IPS-20b (cell line): ENCODE measurements around the gene TDRD10.

Source experiments
- H3K27ac ChIP-seq: one replicate; pipeline ENCODE4 v1.5.1; 2013; ENCODE audit warnings: low read length
- H3K27me3 ChIP-seq: 2 replicates; pipeline ENCODE4 v1.6.1; 2013; ENCODE audit warnings: mild to moderate bottlenecking, low read length, inconsistent platforms; ENCODE audit not compliant: insufficient read depth
- H3K36me3 ChIP-seq: 2 replicates; pipeline ENCODE4 v1.6.1; 2013; ENCODE audit warnings: low read depth, mild to moderate bottlenecking, inconsistent platforms, low read length, moderate library complexity; ENCODE audit not compliant: insufficient read depth
- H3K4me1 ChIP-seq: 2 replicates; pipeline ENCODE4 v1.6.1; 2013; ENCODE audit warnings: mild to moderate bottlenecking, control low read depth, inconsistent platforms, low read length, moderate library complexity; ENCODE audit not compliant: insufficient read depth
- H3K4me3 ChIP-seq: 2 replicates; pipeline ENCODE4 v1.5.1; 2013; ENCODE audit warnings: mild to moderate bottlenecking, low read length, inconsistent platforms
- H3K9ac ChIP-seq: 2 replicates; pipeline ENCODE4 v1.6.1; 2013; ENCODE audit warnings: low read depth, mild to moderate bottlenecking, inconsistent platforms, low read length, moderate library complexity
- H3K9me3 ChIP-seq: 2 replicates; pipeline ENCODE4 v1.6.1; 2013; ENCODE audit warnings: mild to moderate bottlenecking, low read depth, low read length, inconsistent platforms; ENCODE audit not compliant: insufficient read depth

TDRD10 gene

GRCh38 chr1:154502066-154502743 lies at the start of gene TDRD10, which contains the start of gene SHE:
Gene TDRD10, plus strand, starts transcription at chr1:154502219. Its CDS starts 4,685 bp downstream, at chr1:154506904.
Gene SHE, minus strand, starts transcription at chr1:154502412. Its CDS starts 386 bp downstream, at chr1:154502026.
- Histone ChIP-seq H3K27ac (no peak within 1 kb of the TSS), H3K9ac (no peak within 1 kb of the TSS), H3K9me3 (no peaks in the 10 kb centered on the region; the same call in none of the 2 replicates), H3K27me3 (peaks cover 86% of the 10 kb centered on the region), H3K4me3 (peak within 1 kb of the TSS; percentile 52), H3K36me3 (no peaks in the 10 kb centered on the region), H3K4me1 (no peaks in the 10 kb centered on the region)

- H3K4me1 ChIP-seq, result no peaks in the 10 kb centered on the region
- no peak overlapping the region for H3K4me3 ChIP-seq
- H3K27me3 ChIP-seq, result no peaks in the 10 kb centered on the region
- no peaks in the 10 kb centered on the region for H3K9me3 ChIP-seq
- no peak overlapping the region for H3K27ac ChIP-seq
- H3K36me3 ChIP-seq, result no peaks in the 10 kb centered on the region
- H3K9ac ChIP-seq, result no peak overlapping the region
These were observed 48.9 kb upstream of the TDRD10 start for GRCh38 chr1:154453161-154453560.

GRCh38 chr1:154453574-154454352 lies 48.3 kb upstream of the TDRD10 start:
- Histone ChIP-seq H3K36me3 (no peaks in the 10 kb centered on the region), H3K27me3 (no peaks in the 10 kb centered on the region), H3K4me1 (no peaks in the 10 kb centered on the region), H3K9ac (no peak overlapping the region), H3K4me3 (no peak overlapping the region), H3K9me3 (no peaks in the 10 kb centered on the region), H3K27ac (no peak overlapping the region)

- no peak overlapping the region for H3K4me3 ChIP-seq
- H3K9me3 ChIP-seq, result no peaks in the 10 kb centered on the region
- H3K27me3 ChIP-seq, result no peaks in the 10 kb centered on the region
- no peaks in the 10 kb centered on the region for H3K36me3 ChIP-seq
- no peak overlapping the region for H3K9ac ChIP-seq
- H3K4me1 ChIP-seq, result no peaks in the 10 kb centered on the region
- no peak overlapping the region for H3K27ac ChIP-seq
These were observed 47.5 kb upstream of the TDRD10 start for GRCh38 chr1:154454386-154455120.

- Histone ChIP-seq H3K27ac (no peak overlapping the region), H3K36me3 (no peaks in the 10 kb centered on the region), H3K27me3 (no peaks in the 10 kb centered on the region), H3K4me1 (no peaks in the 10 kb centered on the region), H3K4me3 (no peak overlapping the region), H3K9me3 (no peaks in the 10 kb centered on the region), H3K9ac (no peak overlapping the region)
These were observed 45.4 kb upstream of the TDRD10 start for GRCh38 chr1:154456631-154457030.

GRCh38 chr1:154459080-154459479 lies 42.9 kb upstream of the TDRD10 start:
- Histone ChIP-seq H3K27ac (no peak overlapping the region), H3K9ac (no peak overlapping the region), H3K4me3 (no peak overlapping the region), H3K9me3 (no peaks in the 10 kb centered on the region), H3K4me1 (peaks cover 7% of the 10 kb centered on the region; the same call in 1 of the 2 replicates), H3K27me3 (no peaks in the 10 kb centered on the region), H3K36me3 (no peaks in the 10 kb centered on the region)

GRCh38 chr1:154460695-154461260 lies 41.2 kb upstream of the TDRD10 start:
- Histone ChIP-seq H3K9me3 (no peaks in the 10 kb centered on the region), H3K4me3 (no peak overlapping the region), H3K36me3 (no peaks in the 10 kb centered on the region), H3K27ac (no peak overlapping the region), H3K9ac (no peak overlapping the region), H3K27me3 (no peaks in the 10 kb centered on the region), H3K4me1 (peaks cover 7% of the 10 kb centered on the region; the same call in 1 of the 2 replicates)

GRCh38 chr1:154463512-154463990 lies 38.5 kb upstream of the TDRD10 start:
- Histone ChIP-seq H3K4me1 (peaks cover 7% of the 10 kb centered on the region; the same call in 1 of the 2 replicates), H3K9ac (no peak overlapping the region), H3K4me3 (no peak overlapping the region)

GRCh38 chr1:154465621-154466195 lies 36.3 kb upstream of the TDRD10 start:
- Histone ChIP-seq H3K9me3 (no peaks in the 10 kb centered on the region), H3K4me3 (no peak overlapping the region), H3K9ac (no peak overlapping the region), H3K4me1 (peaks cover 7% of the 10 kb centered on the region; the same call in 1 of the 2 replicates), H3K27me3 (no peaks in the 10 kb centered on the region), H3K27ac (no peak overlapping the region), H3K36me3 (no peaks in the 10 kb centered on the region)

More at GRCh38 chr1:154463512-154463990, 38.5 kb upstream of the TDRD10 start:
- no peak overlapping the region for H3K27ac ChIP-seq
- H3K27me3 ChIP-seq, result no peaks in the 10 kb centered on the region
- no peaks in the 10 kb centered on the region for H3K9me3 ChIP-seq
- no peaks in the 10 kb centered on the region for H3K36me3 ChIP-seq

GRCh38 chr1:154466206-154466605 lies 35.8 kb upstream of the TDRD10 start:
- Histone ChIP-seq H3K4me3 (no peak overlapping the region), H3K36me3 (no peaks in the 10 kb centered on the region), H3K9me3 (no peaks in the 10 kb centered on the region), H3K27ac (no peak overlapping the region), H3K4me1 (peaks cover 7% of the 10 kb centered on the region; the same call in 1 of the 2 replicates), H3K27me3 (no peaks in the 10 kb centered on the region), H3K9ac (no peak overlapping the region)

- Histone ChIP-seq H3K27me3 (no peaks in the 10 kb centered on the region), H3K9ac (no peak overlapping the region), H3K4me1 (peaks cover 7% of the 10 kb centered on the region; the same call in 1 of the 2 replicates), H3K27ac (no peak overlapping the region), H3K4me3 (no peak overlapping the region), H3K36me3 (no peaks in the 10 kb centered on the region), H3K9me3 (no peaks in the 10 kb centered on the region)
These were observed 35.0 kb upstream of the TDRD10 start for GRCh38 chr1:154466921-154467417.
